Uterine smooth muscle cell (primary cell): Measurements from ENCODE around the gene NOVA2. TPM values are rescaled to one million over a fixed set of nuclear protein-coding genes. Genes with fewer than 3 reads are reported as not detected.

Source experiments
- total RNA-seq: library from RNA; depleted of rRNA; stranded (reverse); fragments of >200 nt; gene quantifications from 2 replicates; pipeline ENCODE4 v1.2.3, GENCODE V29; 2014

Gene NOVA2, protein sequence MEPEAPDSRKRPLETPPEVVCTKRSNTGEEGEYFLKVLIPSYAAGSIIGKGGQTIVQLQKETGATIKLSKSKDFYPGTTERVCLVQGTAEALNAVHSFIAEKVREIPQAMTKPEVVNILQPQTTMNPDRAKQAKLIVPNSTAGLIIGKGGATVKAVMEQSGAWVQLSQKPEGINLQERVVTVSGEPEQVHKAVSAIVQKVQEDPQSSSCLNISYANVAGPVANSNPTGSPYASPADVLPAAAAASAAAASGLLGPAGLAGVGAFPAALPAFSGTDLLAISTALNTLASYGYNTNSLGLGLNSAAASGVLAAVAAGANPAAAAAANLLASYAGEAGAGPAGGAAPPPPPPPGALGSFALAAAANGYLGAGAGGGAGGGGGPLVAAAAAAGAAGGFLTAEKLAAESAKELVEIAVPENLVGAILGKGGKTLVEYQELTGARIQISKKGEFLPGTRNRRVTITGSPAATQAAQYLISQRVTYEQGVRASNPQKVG
- under 0.01 TPM in 1 of 2 replicates, not detected in the other for total RNA-seq

DNA sequence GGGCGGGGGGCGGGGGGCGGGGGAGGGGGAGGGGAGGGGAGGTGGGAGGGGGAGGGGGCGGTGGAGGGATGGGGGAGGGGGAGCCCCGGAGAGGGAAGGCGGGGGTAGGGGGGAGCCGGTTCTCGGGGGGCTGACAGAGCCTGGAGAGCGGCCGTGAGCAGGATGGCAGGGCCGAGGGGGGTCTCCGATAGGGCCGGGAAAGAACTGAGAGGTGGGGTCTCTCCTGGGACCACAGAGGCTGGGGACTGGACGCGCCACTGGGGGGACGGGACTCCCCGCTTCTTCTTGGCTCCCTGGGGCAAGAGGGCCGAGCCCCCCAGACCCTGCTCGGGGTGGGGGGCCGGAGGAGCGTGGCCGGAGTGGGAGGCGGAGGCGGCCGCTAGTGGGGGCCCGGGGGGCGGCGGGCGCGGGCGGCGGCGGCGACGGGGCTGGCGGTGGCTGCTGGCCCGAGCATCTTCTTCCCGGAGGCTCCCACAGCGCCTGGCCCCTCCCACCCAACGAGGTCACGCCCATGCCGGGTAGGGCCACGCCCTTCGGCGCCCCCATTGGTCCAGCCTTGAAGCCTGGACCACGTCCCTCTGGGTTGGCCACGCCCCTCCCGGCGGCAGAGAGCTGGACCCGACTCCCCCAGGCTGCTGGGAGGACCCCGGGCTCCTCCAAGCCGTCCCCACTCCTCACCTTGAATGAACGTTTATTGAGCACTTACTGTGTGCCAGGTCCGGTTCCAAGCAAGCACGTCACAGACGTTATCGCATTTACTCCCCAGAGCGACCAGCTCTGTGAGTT lies at the start of gene NOVA2:
Gene NOVA2, minus strand, starts transcription at position 313 of the 786 bp plus-strand sequence. CDS start 514 bp downstream, outside the sequence.

DNA sequence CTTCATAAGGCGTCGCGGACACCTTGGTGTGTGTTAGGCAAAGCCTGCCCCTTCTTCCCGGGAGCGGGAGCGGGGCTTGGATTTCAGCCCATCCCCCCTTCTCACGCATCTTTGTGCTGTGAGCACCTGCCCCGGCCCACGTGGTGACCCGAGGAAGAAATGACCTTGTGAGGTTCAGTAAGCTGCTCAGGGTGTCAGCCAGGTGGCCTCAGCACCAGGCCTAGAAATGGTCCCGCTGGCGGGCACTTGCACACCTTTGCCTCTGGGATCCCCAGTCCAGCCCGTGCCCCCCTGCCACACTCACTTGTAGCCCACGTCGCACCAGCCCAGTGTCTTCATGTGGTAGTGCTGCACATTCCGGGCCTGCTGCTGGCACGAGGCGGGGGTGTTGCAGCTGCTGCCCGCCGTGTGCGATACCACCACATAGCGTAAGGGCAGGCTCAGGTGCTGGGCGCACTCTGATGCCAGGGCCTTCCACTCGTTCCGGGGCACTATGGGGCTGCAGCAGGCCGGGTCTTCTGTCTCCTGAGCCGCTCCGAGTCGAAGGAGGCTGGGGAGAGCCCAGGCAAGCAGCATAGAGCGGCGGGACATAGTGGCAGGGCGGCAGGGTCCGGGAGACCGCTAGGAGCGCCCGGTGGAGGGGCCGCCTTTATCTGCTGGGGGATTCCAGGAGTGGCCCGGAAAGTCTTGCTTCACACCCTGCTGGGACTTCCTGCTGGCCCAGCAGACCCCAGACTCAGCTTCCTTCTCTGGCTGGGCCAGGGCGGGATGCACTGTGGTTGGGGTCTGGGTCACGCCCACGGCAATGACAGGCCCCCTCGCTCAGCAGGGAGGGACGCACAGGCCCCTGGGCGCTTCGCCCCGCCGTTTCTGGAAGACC lies 49.0 kb upstream of the NOVA2 start, which contains the start of gene PGLYRP1:
Gene PGLYRP1, minus strand, starts transcription at position 623 of the 880 bp plus-strand sequence. Its CDS starts 32 bp downstream, at position 591.

DNA sequence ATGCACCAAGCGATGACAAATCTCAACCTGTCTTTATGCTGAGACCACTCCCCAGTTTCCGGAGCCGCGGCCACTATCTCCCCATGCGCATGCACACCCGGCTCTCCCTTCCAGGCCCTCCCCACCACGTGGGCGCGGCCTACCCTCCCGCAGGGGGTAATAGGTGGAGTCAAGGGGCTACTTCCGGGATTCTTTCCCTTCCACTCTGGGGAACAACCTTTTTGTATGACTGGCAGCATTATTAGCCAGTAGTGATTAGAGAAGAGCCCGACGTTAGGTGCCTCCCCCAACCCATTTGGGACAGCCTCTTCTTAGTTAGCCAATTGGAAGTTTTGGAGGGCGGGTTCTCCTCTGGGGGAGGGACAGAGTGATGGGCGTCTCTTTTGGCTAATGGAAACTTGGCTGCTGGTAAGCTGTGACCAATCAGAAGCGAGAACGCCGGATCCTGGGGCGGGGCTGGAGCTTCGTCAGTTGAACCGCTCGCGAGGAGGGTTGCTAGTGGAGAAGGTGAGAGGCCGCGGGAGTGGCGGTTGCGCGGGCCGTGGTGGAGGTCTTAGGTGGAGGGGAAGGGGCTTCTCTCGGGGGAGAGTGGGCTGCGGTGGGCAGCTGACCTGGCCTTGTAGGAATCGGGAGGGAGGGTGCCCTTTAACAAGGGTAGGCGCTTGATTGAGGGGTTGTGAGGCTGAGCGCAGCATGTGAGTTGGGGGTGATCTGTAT lies 21.5 kb upstream of the NOVA2 start, which contains the start of gene CCDC61:
Gene CCDC61, plus strand, starts transcription at position 470 of the 717 bp plus-strand sequence. CDS start 7,552 bp downstream, outside the sequence.

DNA sequence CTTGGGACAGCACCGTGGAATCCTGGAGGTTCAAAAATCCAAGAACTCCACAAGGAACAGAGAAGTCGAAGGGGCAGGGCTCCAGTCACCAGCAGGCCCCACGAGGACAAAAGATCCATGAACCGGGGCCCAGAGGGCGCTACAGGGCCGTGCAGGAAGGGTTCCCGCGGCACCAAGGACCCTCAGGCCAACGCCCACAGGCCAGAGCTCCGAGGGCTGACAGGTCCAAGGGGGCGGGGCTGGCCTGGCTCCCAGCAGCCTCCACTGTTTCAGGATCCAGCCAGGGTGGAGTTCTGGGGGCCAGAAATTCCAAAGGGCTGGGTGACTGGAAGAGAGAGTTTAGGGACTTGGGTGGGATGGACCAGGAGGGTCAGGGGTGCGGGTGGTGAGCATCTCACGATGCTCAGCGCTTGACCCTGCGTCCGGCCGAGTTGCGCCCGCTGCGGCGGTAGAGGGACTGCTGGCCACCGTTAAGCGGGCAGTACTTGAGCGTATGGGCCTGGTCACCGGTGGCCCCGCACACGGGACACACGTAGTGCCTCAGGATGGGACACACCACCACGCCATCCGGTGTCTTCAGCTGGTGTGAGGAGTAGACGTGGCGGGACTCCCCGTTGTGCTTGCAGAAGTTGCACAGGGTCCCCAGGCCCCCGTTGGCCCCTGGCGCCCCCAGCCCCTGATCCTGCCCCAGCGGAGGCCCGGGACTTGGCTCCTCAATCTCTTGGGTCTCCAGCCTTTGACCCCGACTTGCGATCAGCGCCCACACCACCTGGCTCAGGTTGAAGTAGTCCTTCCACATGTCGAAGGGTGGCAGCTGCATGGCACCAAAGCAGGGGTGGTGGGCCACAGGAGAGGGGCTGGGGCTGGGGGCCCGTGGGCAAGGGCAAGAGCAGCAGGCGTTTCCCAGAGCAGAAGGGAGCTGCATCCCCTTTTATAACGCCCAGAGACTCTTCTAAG lies 59.5 kb downstream of the NOVA2 start, which contains the start of gene NANOS2:
Gene NANOS2, minus strand, starts transcription at position 905 of the 957 bp plus-strand sequence. Its CDS starts 85 bp downstream, at position 820.

DNA sequence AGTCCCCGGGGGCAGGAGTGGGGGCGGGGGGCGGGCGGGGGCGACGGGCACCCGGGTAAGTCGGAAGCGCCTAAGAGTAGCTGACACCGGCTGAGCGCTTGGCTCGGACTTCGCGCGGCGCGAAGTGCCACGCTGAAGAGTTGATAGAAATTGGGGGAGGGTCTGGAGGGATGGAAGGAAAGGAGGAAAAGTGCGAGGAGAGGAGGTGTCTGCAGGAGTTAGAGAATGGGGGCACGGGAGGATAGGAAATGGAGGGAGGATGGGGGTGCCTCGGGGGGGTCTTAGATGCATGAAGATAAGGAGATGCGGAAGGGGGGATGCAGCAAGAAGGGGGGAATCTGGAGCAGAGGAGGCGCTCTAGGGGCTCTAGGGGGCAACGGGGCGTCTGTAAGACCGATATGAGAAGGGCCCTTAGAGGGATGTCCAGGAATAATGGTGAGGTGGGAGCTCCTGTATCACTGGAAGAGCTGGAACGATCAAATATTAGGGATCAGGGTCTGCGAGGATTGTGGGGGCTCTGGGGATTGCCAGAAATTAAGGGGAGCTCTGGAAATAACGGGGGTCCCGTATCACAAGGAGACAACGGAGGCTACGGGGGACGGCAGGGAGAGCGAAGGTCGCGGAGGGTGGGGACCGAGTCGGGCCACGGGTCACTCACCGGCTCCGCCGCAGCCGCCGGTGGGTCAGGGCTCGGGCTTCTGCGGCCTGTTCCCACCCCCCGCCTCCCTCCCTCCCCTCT lies 71.6 kb downstream of the NOVA2 start, which contains the start of gene MYPOP:
Gene MYPOP, minus strand, starts transcription at position 702 of the 739 bp plus-strand sequence. CDS start 840 bp downstream, outside the sequence.

DNA sequence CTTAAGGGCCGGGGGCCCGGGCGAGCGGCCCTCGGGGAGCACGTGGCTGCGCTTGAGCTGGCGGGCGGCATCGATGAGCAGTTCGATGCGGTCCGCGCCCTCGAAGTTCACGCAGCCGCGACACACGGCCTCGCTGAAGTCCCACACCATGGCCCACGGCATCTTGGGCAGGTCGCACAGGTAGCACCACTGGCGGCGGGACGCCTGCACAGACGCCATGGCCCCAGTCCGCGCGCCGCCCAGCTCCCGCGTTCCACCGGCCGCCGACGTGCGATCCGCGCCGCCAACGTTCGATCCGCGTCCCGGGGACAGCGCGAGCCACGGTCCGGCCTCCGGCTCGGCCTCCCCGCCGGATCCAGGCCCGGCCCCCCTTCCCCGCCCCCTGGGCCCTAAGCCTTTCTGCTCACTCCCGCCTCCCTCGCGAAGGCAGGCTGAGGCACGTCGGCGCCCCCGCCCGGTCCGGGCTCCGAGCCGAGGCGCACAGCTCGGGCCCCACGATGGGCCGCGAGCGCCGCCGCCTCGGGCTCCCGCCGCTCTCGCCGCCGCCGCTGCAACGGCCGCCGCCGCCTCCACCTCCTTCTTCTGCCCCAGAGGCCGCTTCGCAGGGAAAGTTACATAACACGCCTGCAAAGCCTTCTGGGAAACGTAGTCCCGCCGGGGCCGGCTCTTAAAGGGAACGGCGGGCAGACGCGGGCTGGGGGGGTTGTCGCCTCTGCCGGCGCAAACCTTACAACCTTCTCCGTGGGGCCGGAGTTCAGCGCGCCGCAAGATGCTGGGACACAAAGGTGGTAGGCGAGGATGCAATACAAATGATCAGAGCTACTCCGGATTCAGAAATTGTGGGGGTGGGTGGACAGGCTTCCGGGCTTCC lies 87.9 kb downstream of the NOVA2 start, which contains the start of gene IRF2BP1:
Gene IRF2BP1, minus strand, starts transcription at position 586 of the 871 bp plus-strand sequence. Its CDS starts 367 bp downstream, at position 219.

Other genes with a start within 250 kb of the NOVA2 start
- 4.4 and 5.6 TPM in 2 replicates for gene FBXO46, start 243.0 kb downstream of the NOVA2 start, total RNA-seq
- gene MEIOSIN, start 240.4 kb downstream of the NOVA2 start, total RNA-seq = not detected in 2 replicates
- gene SIX5, start 204.6 kb downstream of the NOVA2 start, total RNA-seq = 7.0 and 13.6 TPM in 2 replicates
- 21.7 and 39.0 TPM in 2 replicates for gene DMPK, start 191.4 kb downstream of the NOVA2 start, total RNA-seq
- gene DMWD, start 181.0 kb downstream of the NOVA2 start, total RNA-seq = 42.9 and 55.0 TPM in 2 replicates
- gene RSPH6A, start 158.6 kb downstream of the NOVA2 start, total RNA-seq = 0.11 and 0.12 TPM in 2 replicates
- gene SYMPK, start 110.7 kb downstream of the NOVA2 start, total RNA-seq = 34.7 and 37.6 TPM in 2 replicates
- gene FOXA3, start 109.5 kb downstream of the NOVA2 start, total RNA-seq = not detected in 2 replicates
- gene IRF2BP1, start 87.7 kb downstream of the NOVA2 start, total RNA-seq = 29.3 and 34.6 TPM in 2 replicates
- gene MYPOP, start 71.3 kb downstream of the NOVA2 start, total RNA-seq = 0.77 and 1.2 TPM in 2 replicates
- gene NANOS2, start 59.1 kb downstream of the NOVA2 start, total RNA-seq = not detected in 2 replicates
- 10.5 and 11.6 TPM in 2 replicates for gene CCDC61, start 21.6 kb upstream of the NOVA2 start, total RNA-seq
- gene PGLYRP1, start 49.2 kb upstream of the NOVA2 start, total RNA-seq = not detected in 2 replicates
- under 0.01 TPM in 1 of 2 replicates, not detected in the other for gene IGFL4, start 67.1 kb upstream of the NOVA2 start, total RNA-seq
- gene IGFL3, start 150.8 kb upstream of the NOVA2 start, total RNA-seq = not detected in 2 replicates
- gene IGFL2, start 174.4 kb upstream of the NOVA2 start, total RNA-seq = not detected in 2 replicates